Trophoblast cell (in vitro differentiated cells and primary cell): ENCODE results near the gene ZBTB6.
A peak's percentile ranks its signal among the peaks of the same experiment; 100 is the strongest.

Experiments
- DNase-seq, 2 donors: peaks; one replicate each; pipeline ENCODE4 v3.0.0-alpha.2; 2016
- H2AFZ ChIP-seq: 2 replicates; pipeline ENCODE4 v1.6.1; 2013; ENCODE audit warnings: low read length, moderate library complexity, mild to moderate bottlenecking; ENCODE audit not compliant: insufficient read depth, poor library complexity
- H2AK5ac ChIP-seq: 2 replicates; pipeline ENCODE4 v1.6.1; 2013; ENCODE audit warnings: mild to moderate bottlenecking, low read length
- H2BK120ac ChIP-seq: 2 replicates; pipeline ENCODE4 v1.6.1; 2013; ENCODE audit warnings: low read length, mild to moderate bottlenecking, moderate library complexity; ENCODE audit not compliant: insufficient read depth, poor library complexity
- H2BK12ac ChIP-seq: 2 replicates; pipeline ENCODE4 v1.6.1; 2013; ENCODE audit warnings: mild to moderate bottlenecking, low read length, moderate library complexity
- H2BK5ac ChIP-seq: 2 replicates; pipeline ENCODE4 v1.6.1; 2013; ENCODE audit warnings: low read length, low read depth, moderate library complexity, mild to moderate bottlenecking; ENCODE audit not compliant: poor library complexity
- H3K14ac ChIP-seq: 2 replicates; pipeline ENCODE4 v1.6.1; 2013; ENCODE audit warnings: mild to moderate bottlenecking, low read length
- H3K18ac ChIP-seq: 2 replicates; pipeline ENCODE4 v1.6.1; 2013; ENCODE audit warnings: mild to moderate bottlenecking, low read length
- H3K23ac ChIP-seq: 2 replicates; pipeline ENCODE4 v1.6.1; 2013; ENCODE audit warnings: low read length
- H3K27ac ChIP-seq: 2 replicates; pipeline ENCODE4 v1.5.1; 2013; ENCODE audit warnings: low read depth, mild to moderate bottlenecking, inconsistent platforms, low read length, moderate library complexity
- H3K27me3 ChIP-seq: 2 replicates; pipeline ENCODE4 v1.6.1; 2013; ENCODE audit warnings: inconsistent platforms, mild to moderate bottlenecking, low read length, moderate library complexity; ENCODE audit not compliant: insufficient read depth
- H3K36me3 ChIP-seq, 2 experiments: 1 replicate in 1 of 2; 2 replicates in 1 of 2; pipeline ENCODE4 v1.6.1; 2013; ENCODE audit warnings: low read length in 2 of 2, mild to moderate bottlenecking in 2 of 2, moderate library complexity in 1 of 2; ENCODE audit not compliant: insufficient read depth in 2 of 2, control insufficient read depth in 1 of 2
- H3K4ac ChIP-seq: 2 replicates; pipeline ENCODE4 v1.6.1; 2013; ENCODE audit warnings: low read depth, mild to moderate bottlenecking, low read length, moderate library complexity
- H3K4me1 ChIP-seq, 2 experiments: 1 replicate in 1 of 2; 2 replicates in 1 of 2; pipeline ENCODE4 v1.6.1; 2013; ENCODE audit warnings: low read length in 2 of 2, mild to moderate bottlenecking in 2 of 2, moderate library complexity in 1 of 2; ENCODE audit not compliant: insufficient read depth in 2 of 2, control insufficient read depth in 1 of 2
- H3K4me2 ChIP-seq: 2 replicates; pipeline ENCODE4 v1.6.1; 2013; ENCODE audit warnings: inconsistent platforms, mild to moderate bottlenecking, low read length, moderate library complexity
- H3K4me3 ChIP-seq: 2 replicates; pipeline ENCODE4 v1.5.1; 2013; ENCODE audit warnings: mild to moderate bottlenecking, low read depth, low read length, inconsistent platforms
- H3K79me1 ChIP-seq: one replicate; pipeline ENCODE4 v1.6.1; 2013; ENCODE audit warnings: low read length
- H3K79me2 ChIP-seq: 2 replicates; pipeline ENCODE4 v1.6.1; 2013; ENCODE audit warnings: low read length, mild to moderate bottlenecking; ENCODE audit not compliant: control insufficient read depth, insufficient read depth, poor library complexity
- H3K9ac ChIP-seq: 2 replicates; pipeline ENCODE4 v1.6.1; 2013; ENCODE audit warnings: mild to moderate bottlenecking, low read length
- H3K9me3 ChIP-seq: 2 replicates; pipeline ENCODE4 v1.6.1; 2013; ENCODE audit warnings: low read depth, mild to moderate bottlenecking, control low read depth, inconsistent platforms, low read length; ENCODE audit not compliant: insufficient read depth
- H4K12ac ChIP-seq: 2 replicates; pipeline ENCODE4 v1.6.1; 2013; ENCODE audit warnings: low read depth, mild to moderate bottlenecking, low read length, moderate library complexity
- H4K8ac ChIP-seq: 2 replicates; pipeline ENCODE4 v1.6.1; 2013; ENCODE audit warnings: low read depth, mild to moderate bottlenecking, low read length, moderate library complexity
- H4K91ac ChIP-seq: one replicate; pipeline ENCODE4 v1.6.1; 2013; ENCODE audit warnings: low read depth, mild to moderate bottlenecking, low read length, moderate library complexity
- WGBS: extraction: QIAGEN DNeasy Blood & Tissue Kit; methylation state at CpG from one replicate; pipeline ENCODE4 v1.1.7; 2013; ENCODE audit warnings: missing lambda C conversion rate; ENCODE audit not compliant: insufficient read length, insufficient coverage; ENCODE audit errors: extremely low coverage; 5-methylcytosine and 5-hydroxymethylcytosine counted together

Gene ZBTB6

GRCh38 chr9:122931226-122932121 lies 18.4 kb upstream of the ZBTB6 start, which contains the start of gene ZBTB26:
Gene ZBTB26 (minus strand): TSS chr9:122931512. CDS start chr9:122919934, 11,578 bp downstream.
- H2BK5ac ChIP-seq, result peak within 1 kb of the TSS; percentile 91
- H2BK12ac ChIP-seq, result no peak within 1 kb of the TSS
- H3K36me3 ChIP-seq, result peaks cover 2 to 3% of the 10 kb centered on the region in 2 experiments
- H3K27me3 ChIP-seq, result no peaks in the 10 kb centered on the region
- H3K9me3 ChIP-seq, result no peaks in the 10 kb centered on the region
- peak within 1 kb of the TSS; percentile 26 for H2AK5ac ChIP-seq
- peak within 1 kb of the TSS; percentile 88 for H2AFZ ChIP-seq
- H3K4me1 ChIP-seq, result peaks cover 0 to 3% of the 10 kb centered on the region in 2 experiments
- peak within 1 kb of the TSS; percentile 94 for H3K4me3 ChIP-seq
- H3K27ac ChIP-seq, result peak within 1 kb of the TSS; percentile 46
- WGBS, result no CpG with 5 or more reads among the region's 51 CpGs
- peaks cover 10% of the 10 kb centered on the region for H3K79me2 ChIP-seq
- H3K18ac ChIP-seq, result peak within 1 kb of the TSS; percentile 91
- peak within 1 kb of the TSS; percentile 93 for H4K91ac ChIP-seq
- no peak within 1 kb of the TSS for H3K23ac ChIP-seq
- H3K79me1 ChIP-seq, result peaks cover 7% of the 10 kb centered on the region
- H3K4ac ChIP-seq, result peak within 1 kb of the TSS; percentile 84
- peak within 1 kb of the TSS; percentile 80 for H2BK120ac ChIP-seq
- peak within 1 kb of the TSS; percentile 59 for H3K4me2 ChIP-seq
- DNase-seq, result peak; percentile 79 to 93
- peak within 1 kb of the TSS; percentile 84 for H3K14ac ChIP-seq
- H4K12ac ChIP-seq, result peak within 1 kb of the TSS; percentile 86
- peak within 1 kb of the TSS; percentile 93 for H3K9ac ChIP-seq
- peak within 1 kb of the TSS; percentile 94 for H4K8ac ChIP-seq

GRCh38 chr9:122930541-122931225 lies 17.6 kb upstream of the ZBTB6 start:
- DNase-seq, result peak in 1 of 2 donors; percentile 42

GRCh38 chr9:122929796-122930354 lies 16.8 kb upstream of the ZBTB6 start:
- Histone ChIP-seq H3K79me1 (peaks cover 7% of the 10 kb centered on the region), H3K18ac (no peak overlapping the region), H4K91ac (no peak overlapping the region), H2BK12ac (no peak overlapping the region), H4K8ac (no peak overlapping the region), H3K36me3 (peaks cover 3% of the 10 kb centered on the region in 2 experiments), H4K12ac (no peak overlapping the region), H3K4me2 (no peak overlapping the region), H3K27ac (no peak overlapping the region), H2BK5ac (no peak overlapping the region), H2AFZ (no peak overlapping the region), H3K9me3 (no peaks in the 10 kb centered on the region), H2AK5ac (no peak overlapping the region), H3K27me3 (no peaks in the 10 kb centered on the region), H3K4me1 (peaks cover 0 to 3% of the 10 kb centered on the region in 2 experiments), H3K4me3 (no peak overlapping the region), H2BK120ac (no peak overlapping the region), H3K79me2 (peaks cover 10% of the 10 kb centered on the region), H3K14ac (no peak overlapping the region), H3K23ac (no peak overlapping the region), H3K9ac (no peak overlapping the region), H3K4ac (peak overlapping the region; percentile 15)
- WGBS, result no CpG with 5 or more reads among the region's 1 CpG
- no peak for DNase-seq

More at GRCh38 chr9:122930541-122931225, 17.6 kb upstream of the ZBTB6 start:
- peak overlapping the region; percentile 76 for H3K18ac ChIP-seq
- peaks cover 7% of the 10 kb centered on the region for H3K79me1 ChIP-seq
- peak overlapping the region; percentile 26 for H2AK5ac ChIP-seq
- no peak overlapping the region for H3K27ac ChIP-seq
- peaks cover 0 to 3% of the 10 kb centered on the region in 2 experiments for H3K36me3 ChIP-seq
- H3K23ac ChIP-seq, result no peak overlapping the region
- H4K12ac ChIP-seq, result peak overlapping the region; percentile 82
- peak overlapping the region; percentile 82 for H2AFZ ChIP-seq
- peak overlapping the region; percentile 74 for H3K14ac ChIP-seq
- WGBS, result no CpG with 5 or more reads among the region's 10 CpGs
- peak overlapping the region; percentile 53 for H3K4me2 ChIP-seq
- peak overlapping the region; percentile 77 for H3K9ac ChIP-seq
- H2BK120ac ChIP-seq, result peak overlapping the region; percentile 80
- peak overlapping the region; percentile 94 for H4K8ac ChIP-seq
- no peak overlapping the region for H2BK12ac ChIP-seq
- peaks cover 10% of the 10 kb centered on the region for H3K79me2 ChIP-seq
- peaks cover 0 to 3% of the 10 kb centered on the region in 2 experiments for H3K4me1 ChIP-seq
- peak overlapping the region; percentile 93 for H4K91ac ChIP-seq
- peak overlapping the region; percentile 91 for H2BK5ac ChIP-seq
- peak overlapping the region; percentile 82 for H3K4ac ChIP-seq
- no peaks in the 10 kb centered on the region for H3K9me3 ChIP-seq
- H3K4me3 ChIP-seq, result peak overlapping the region; percentile 94
- no peaks in the 10 kb centered on the region for H3K27me3 ChIP-seq

GRCh38 chr9:122923947-122924346 lies 10.8 kb upstream of the ZBTB6 start:
- Histone ChIP-seq H3K18ac (no peak overlapping the region), H3K27ac (no peak overlapping the region), H2AFZ (no peak overlapping the region), H3K4me1 (no peaks in the 10 kb centered on the region), H2AK5ac (no peak overlapping the region), H3K79me2 (no peaks in the 10 kb centered on the region), H3K79me1 (no peaks in the 10 kb centered on the region), H3K9me3 (no peaks in the 10 kb centered on the region), H3K9ac (no peak overlapping the region), H4K12ac (no peak overlapping the region), H3K4me2 (no peak overlapping the region), H4K8ac (no peak overlapping the region), H2BK12ac (no peak overlapping the region), H3K27me3 (no peaks in the 10 kb centered on the region), H2BK120ac (no peak overlapping the region), H4K91ac (no peak overlapping the region), H3K23ac (no peak overlapping the region), H3K14ac (no peak overlapping the region), H3K4ac (no peak overlapping the region), H3K36me3 (peaks cover 8 to 12% of the 10 kb centered on the region in 2 experiments), H3K4me3 (no peak overlapping the region), H2BK5ac (no peak overlapping the region)
- WGBS, result no CpG with 5 or more reads among the region's 3 CpGs
- no peak for DNase-seq
